Caco-2 (cell line): Measurements from ENCODE around the gene CTDSPL2. TPM values are rescaled to one million over a fixed set of nuclear protein-coding genes. Genes with fewer than 3 reads are reported as not detected.

ENCODE experiments used
- BruUV-seq: library from RNA; stranded (reverse); fragments of 400-500 nt; replicated peaks from 2 replicates; lab custom pipeline; 2021; lab: Mats Ljungman, UMichigan
- CTCF ChIA-PET: fragments of 300-600 bp; sonication (Branson Sonifier 250); formaldehyde crosslinking; loops from one replicate; lab custom pipeline; 2022; ENCODE audit warnings: antibody characterized with exemption; lab: Charles Lee
- POLR2A ChIA-PET: fragments of 300-600 bp; sonication (Branson Sonifier 250); formaldehyde crosslinking; loops from one replicate; lab custom pipeline; 2022; ENCODE audit warnings: antibody characterized with exemption; lab: Charles Lee
- DNase-seq, 2 experiments: peaks; one replicate each; pipeline versions ENCODE4 v3.0.0 to v3.0.0-alpha.2; 2020 to 2022
- H3K27me3 ChIP-seq: replicated peaks from 2 replicates; pipeline ENCODE4 v1.6.0; 2011; ENCODE audit warnings: low read length; ENCODE audit not compliant: control insufficient read depth, insufficient read depth
- H3K36me3 ChIP-seq: 2 replicates; pipeline ENCODE4 v1.5.1; 2011; ENCODE audit warnings: low read length; ENCODE audit not compliant: control insufficient read depth, insufficient read depth
- H3K4me1 ChIP-seq: fragments of 250-450 bp; sonication (Bioruptor Pico); 2 replicates; pipeline ENCODE4 v1.5.1; 2020; ENCODE audit warnings: mild to moderate bottlenecking
- H3K4me3 ChIP-seq: 2 replicates; pipeline ENCODE4 v1.5.1; 2011; ENCODE audit warnings: low read depth, mild to moderate bottlenecking, control low read depth, low read length
- H3K9me3 ChIP-seq: fragments of 250-450 bp; sonication (Bioruptor Pico); 2 replicates; pipeline ENCODE4 v1.5.1; 2020; ENCODE audit warnings: mild to moderate bottlenecking, moderate library complexity
- H3K27ac Mint-ChIP-seq: one replicate; pipeline ENCODE4 v1.8.0; 2022; ENCODE audit warnings: mixed read lengths; ENCODE audit not compliant: unreplicated experiment
- H3K27me3 Mint-ChIP-seq: one replicate; pipeline ENCODE4 v1.8.0; 2022; ENCODE audit warnings: mixed read lengths; ENCODE audit not compliant: insufficient read depth, unreplicated experiment
- H3K36me3 Mint-ChIP-seq: one replicate; pipeline ENCODE4 v1.8.0; 2022; ENCODE audit warnings: mild to moderate bottlenecking, mixed read lengths; ENCODE audit not compliant: insufficient read depth, unreplicated experiment
- H3K4me1 Mint-ChIP-seq: one replicate; pipeline ENCODE4 v1.8.0; 2022; ENCODE audit warnings: low read depth, mixed read lengths; ENCODE audit not compliant: unreplicated experiment
- H3K4me3 Mint-ChIP-seq: one replicate; pipeline ENCODE4 v1.8.0; 2022; ENCODE audit warnings: mild to moderate bottlenecking, moderate library complexity, mixed read lengths; ENCODE audit not compliant: unreplicated experiment
- H3K9me3 Mint-ChIP-seq: one replicate; pipeline ENCODE4 v1.8.0; 2022; ENCODE audit warnings: mixed read lengths; ENCODE audit not compliant: unreplicated experiment
- CTCF ChIP-seq, 2 experiments: fragments of 200-600 bp in 1 of 2; IDR thresholded peaks; 1 replicate in 1 of 2; 2 replicates in 1 of 2; pipeline versions ENCODE4 v1.5.1 to v1.8.0; 2011 to 2022; ENCODE audit warnings: antibody characterized with exemption in 1 of 2, control low read depth in 1 of 2, inconsistent platforms in 1 of 2, low read depth in 1 of 2, low read length in 1 of 2, mild to moderate bottlenecking in 1 of 2, moderate library complexity in 1 of 2; ENCODE audit not compliant: insufficient read depth in 1 of 2, severe bottlenecking in 1 of 2, unreplicated experiment in 1 of 2
- intact Hi-C: fragments of 100-400 bp; cut with micrococcal nuclease; formaldehyde crosslinking; loops from one replicate; pipeline ENCODE4 v1.10.0; 2022; ENCODE audit not compliant: unreplicated experiment
- total RNA-seq: library from RNA; stranded (reverse); gene quantifications from 2 replicates; pipeline ENCODE4 v1.2.3, GENCODE V29; 2022

CTDSPL2 gene
- total RNA-seq, 1 experiment from 2014 or later = 60.8 TPM

- Mint-ChIP-seq H3K4me3 (no peak overlapping the region), H3K36me3 (peaks cover 11% of the 10 kb centered on the region), H3K4me1 (peaks cover 26% of the 10 kb centered on the region), H3K9me3 (no peaks in the 10 kb centered on the region), H3K27me3 (no peaks in the 10 kb centered on the region), H3K27ac (no peak overlapping the region)
- no TSS peak for BruUV-seq
- Histone ChIP-seq H3K27me3 (no peaks in the 10 kb centered on the region), H3K4me3 (no peak overlapping the region), H3K36me3 (no peaks in the 10 kb centered on the region), H3K4me1 (peaks cover 6% of the 10 kb centered on the region; the same call in 1 of the 2 replicates), H3K9me3 (no peaks in the 10 kb centered on the region)
- TF ChIP-seq CTCF (IDR thresholded peaks at IDR 0.05; ENCODE audit: insufficient read depth in 1 of 2, low read depth in 1 of 2, low read length in 1 of 2, severe bottlenecking in 1 of 2, unreplicated experiment in 1 of 2) = no peak
- POLR2A ChIA-PET = no interaction called here
- intact Hi-C loops = no loop called here
- DNase-seq = no peak
- CTCF ChIA-PET = no interaction called here
Observed at GRCh38 chr15:44438402-44438801, 11.0 kb downstream of the CTDSPL2 start.

GRCh38 chr15:44441095-44441501 is 13.7 kb downstream of the CTDSPL2 start:
- no peaks in the 10 kb centered on the region for H3K36me3 ChIP-seq
- no peaks in the 10 kb centered on the region for H3K9me3 ChIP-seq
- ChIA-PET CTCF (no interaction called here), POLR2A (no interaction called here)
- Mint-ChIP-seq H3K27ac (no peak overlapping the region), H3K4me1 (peaks cover 26% of the 10 kb centered on the region), H3K27me3 (no peaks in the 10 kb centered on the region), H3K9me3 (no peaks in the 10 kb centered on the region), H3K4me3 (no peak overlapping the region), H3K36me3 (peaks cover 7% of the 10 kb centered on the region)
- H3K27me3 ChIP-seq = no peaks in the 10 kb centered on the region
- H3K4me1 ChIP-seq = peaks cover 6% of the 10 kb centered on the region; the same call in 1 of the 2 replicates
- H3K4me3 ChIP-seq = no peak overlapping the region
- no TSS peak for BruUV-seq
- TF ChIP-seq CTCF (IDR thresholded peaks at IDR 0.05; ENCODE audit: insufficient read depth in 1 of 2, low read depth in 1 of 2, low read length in 1 of 2, severe bottlenecking in 1 of 2, unreplicated experiment in 1 of 2) = no peak
- no peak for DNase-seq
- intact Hi-C loops = no loop called here

- intact Hi-C loops = no loop called here
- Mint-ChIP-seq H3K36me3 (peaks cover 8% of the 10 kb centered on the region), H3K4me3 (no peak overlapping the region), H3K27ac (no peak overlapping the region), H3K27me3 (no peaks in the 10 kb centered on the region), H3K4me1 (peaks cover 20% of the 10 kb centered on the region), H3K9me3 (no peaks in the 10 kb centered on the region)
- Histone ChIP-seq H3K4me1 (peaks cover 6% of the 10 kb centered on the region; the same call in 1 of the 2 replicates), H3K9me3 (no peaks in the 10 kb centered on the region), H3K36me3 (peaks cover 2% of the 10 kb centered on the region; the same call in 1 of the 2 replicates), H3K4me3 (no peak overlapping the region), H3K27me3 (no peaks in the 10 kb centered on the region)
- TF ChIP-seq CTCF (IDR thresholded peaks at IDR 0.05; ENCODE audit: insufficient read depth in 1 of 2, low read depth in 1 of 2, low read length in 1 of 2, severe bottlenecking in 1 of 2, unreplicated experiment in 1 of 2) = no peak
- POLR2A ChIA-PET = no interaction called here
- no peak for DNase-seq
- CTCF ChIA-PET = no interaction called here
- no TSS peak for BruUV-seq
Observed at GRCh38 chr15:44443515-44443914, 16.1 kb downstream of the CTDSPL2 start.
